Heart left ventricle (tissue), 16 donors: Measurements from ENCODE around the gene DCAKD. TPM values are rescaled to one million over a fixed set of nuclear protein-coding genes. Genes with fewer than 3 reads are reported as not detected.

ENCODE experiments used
- ATAC-seq, 4 donors: fragments of 200-7000 bp; cut with Tn5 transposase; one replicate each; pipeline ENCODE4 v1.9.1; 2020 to 2022; ENCODE audit warnings: moderate library complexity in 4 of 4, mild to moderate bottlenecking in 3 of 4, moderate number of reproducible peaks in 1 of 4
- DNase-seq, 5 donors: peaks; one replicate each; pipeline ENCODE4 v3.0.0-alpha.2; 2020
- H3K27ac ChIP-seq, 12 donors: fragments of 200-600 bp; sonication (generic) in 4 of 12; one replicate each; pipeline versions ENCODE4 v1.5.0 to v1.8.0; 2016 to 2022; ENCODE audit warnings: mild to moderate bottlenecking in 2 of 12
- H3K27me3 ChIP-seq, 9 donors: fragments of 200-600 bp; sonication (generic) in 2 of 9; one replicate each; pipeline versions ENCODE4 v1.5.1 to v1.8.0; 2016 to 2022; ENCODE audit warnings: mild to moderate bottlenecking in 3 of 9
- H3K36me3 ChIP-seq, 9 donors: fragments of 200-600 bp; sonication (generic) in 2 of 9; one replicate each; pipeline versions ENCODE4 v1.5.0 to v1.8.0; 2018 to 2022; ENCODE audit warnings: mild to moderate bottlenecking in 2 of 9
- H3K4me1 ChIP-seq, 12 donors: fragments of 200-600 bp; sonication (generic) in 4 of 12; one replicate each; pipeline versions ENCODE4 v1.5.0 to v1.8.0; 2016 to 2022; ENCODE audit warnings: mild to moderate bottlenecking in 3 of 12
- H3K4me3 ChIP-seq, 12 donors: fragments of 200-600 bp; sonication (generic) in 4 of 12; one replicate each; pipeline versions ENCODE4 v1.5.0 to v1.8.0; 2017 to 2022; ENCODE audit warnings: mild to moderate bottlenecking in 9 of 12, moderate library complexity in 4 of 12
- H3K9me3 ChIP-seq, 12 donors: fragments of 200-600 bp; sonication (generic) in 4 of 12; one replicate each; pipeline versions ENCODE4 v1.5.0 to v1.8.0; 2016 to 2022; ENCODE audit warnings: mild to moderate bottlenecking in 1 of 12
- POLR2A ChIP-seq, 2 donors: fragments of 450-650 bp; IDR thresholded peaks; one replicate each; pipeline ENCODE4 v1.6.1; 2017; ENCODE audit warnings: antibody characterized with exemption in 2 of 2, mild to moderate bottlenecking in 2 of 2, moderate library complexity in 2 of 2
- WGBS, 4 donors: extraction: QIAGEN DNeasy Blood & Tissue Kit in 2 of 4; methylation state at CpG; one replicate each; pipeline versions ENCODE4 v1.1.5 to v1.1.7; 2013 to 2018; 5-methylcytosine and 5-hydroxymethylcytosine counted together
- intact Hi-C, 10 donors: fragments of 100-400 bp; cut with DNase I; formaldehyde crosslinking; loops; one replicate each; pipeline versions ENCODE4 v1.11.1 to v1.14.2; 2022
- polyA plus RNA-seq, 2 donors: library from polyadenylated mRNA; stranded (reverse); fragments of 200-250 nt; gene quantifications; one replicate each; pipeline ENCODE4 v1.2.3, GENCODE V29; 2013
- total RNA-seq, 9 donors: library from RNA; depleted of rRNA in 2 of 9; stranded (reverse); fragments of >200 nt in 2 of 9; fragmentation: NEBNext Ultra II Directional in 3 of 9; extraction: Animal tissue kit (Norgen Biotek cat#: 25700) in 3 of 9; gene quantifications; one replicate each; pipeline versions ENCODE4 v1.1.0 to v1.2.4, GENCODE V29; 2016 to 2023
- TF ChIP-seq, protein P1 (sequence below), 12 donors: fragments of 200-600 bp; sonication (generic) in 4 of 12; IDR thresholded peaks; one replicate each; pipeline versions ENCODE4 v1.5.0 to v1.8.0; 2018 to 2022; ENCODE audit warnings: antibody characterized with exemption in 12 of 12, mild to moderate bottlenecking in 5 of 12
- donor health status: ischemic (EF 13 %, LVEDD 7.1; RV severe dilation, severe dysfunction).
- donor health status: healthy with polysubstance abuse.
- donor health status: DM: no; HTN: yes; CAD: no.
- donor health status: DM: no; HTN: no; CAD: no.
- donor health status: ischemic (EF 25% LVEDD 6.9; RV normal size, moderate dysfunction).
- donor health status: ischemic (EF 25% LVEDD 5.7; RV mildly dilated, moderate dysfunction).
- donor health status: healthy.
- donor health status: DM: yes; HTN: yes; CAD: no.
- donor health status: ischemic (EF 35%, LVEDD 5.7; RV mildly dilated, moderate dysfunction).
- donor health status: nonischemic (EF 11% LVEDD 7.7; RV severe dilation, severe dysfunction).
- donor health status: DM: yes; HTN: yes; CAD: no.
- donor health status: PGD.
- donor health status: ischemic (EF 29% LVEDD 5.4; RV normal size, mild dysfunction).
- donor health status: nonischemic (EF 23%, LVEDD 6.1; RV moderate dilation, normal function).

Gene DCAKD
- total and polyA plus RNA-seq, 11 donors, result 15.3 to 60.9 (median 32.4) TPM

DNA sequence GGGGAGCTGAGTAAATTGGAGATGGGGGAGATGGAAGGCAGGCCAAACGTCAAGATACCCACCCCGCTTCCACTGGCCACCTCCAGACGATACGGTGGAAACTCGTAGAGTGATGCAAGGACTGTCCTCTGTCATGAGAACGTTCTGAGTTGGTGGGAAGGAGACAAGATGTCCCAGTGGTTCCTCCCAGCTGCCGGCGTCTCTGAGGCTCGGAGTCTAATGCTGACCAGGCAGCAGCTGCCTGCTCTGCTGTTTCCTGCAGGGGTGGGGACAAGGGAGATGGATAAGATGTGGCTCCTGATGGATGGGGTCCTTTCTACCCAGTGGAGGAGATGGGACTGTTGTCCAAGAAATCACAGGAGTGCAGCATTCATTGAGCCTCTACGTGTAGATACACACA lies 55.1 kb downstream of the DCAKD start:
- Histone ChIP-seq H3K36me3 (no peaks in the 10 kb centered on the region), H3K27ac (no peak overlapping the region), H3K27me3 (peaks cover 0 to 6% (median 0%) of the 10 kb centered on the region in 9 donors), H3K4me1 (peaks cover 0 to 18% (median 5%) of the 10 kb centered on the region in 12 donors), H3K4me3 (no peak overlapping the region), H3K9me3 (peaks cover 0 to 12% (median 3%) of the 10 kb centered on the region in 12 donors)
- WGBS, 4 donors, result 60 to 82% (median 66%) methylated on average over 10 of the region's 10 CpGs
- ATAC-seq (no peak), DNase-seq (no peak)
- no peak for TF ChIP-seq POLR2A (IDR thresholded peaks at IDR 0.05)
- TF ChIP-seq, protein P1, sequence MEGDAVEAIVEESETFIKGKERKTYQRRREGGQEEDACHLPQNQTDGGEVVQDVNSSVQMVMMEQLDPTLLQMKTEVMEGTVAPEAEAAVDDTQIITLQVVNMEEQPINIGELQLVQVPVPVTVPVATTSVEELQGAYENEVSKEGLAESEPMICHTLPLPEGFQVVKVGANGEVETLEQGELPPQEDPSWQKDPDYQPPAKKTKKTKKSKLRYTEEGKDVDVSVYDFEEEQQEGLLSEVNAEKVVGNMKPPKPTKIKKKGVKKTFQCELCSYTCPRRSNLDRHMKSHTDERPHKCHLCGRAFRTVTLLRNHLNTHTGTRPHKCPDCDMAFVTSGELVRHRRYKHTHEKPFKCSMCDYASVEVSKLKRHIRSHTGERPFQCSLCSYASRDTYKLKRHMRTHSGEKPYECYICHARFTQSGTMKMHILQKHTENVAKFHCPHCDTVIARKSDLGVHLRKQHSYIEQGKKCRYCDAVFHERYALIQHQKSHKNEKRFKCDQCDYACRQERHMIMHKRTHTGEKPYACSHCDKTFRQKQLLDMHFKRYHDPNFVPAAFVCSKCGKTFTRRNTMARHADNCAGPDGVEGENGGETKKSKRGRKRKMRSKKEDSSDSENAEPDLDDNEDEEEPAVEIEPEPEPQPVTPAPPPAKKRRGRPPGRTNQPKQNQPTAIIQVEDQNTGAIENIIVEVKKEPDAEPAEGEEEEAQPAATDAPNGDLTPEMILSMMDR (IDR thresholded peaks at IDR 0.05), result no peak
- intact Hi-C loops, result no loop called here

DNA sequence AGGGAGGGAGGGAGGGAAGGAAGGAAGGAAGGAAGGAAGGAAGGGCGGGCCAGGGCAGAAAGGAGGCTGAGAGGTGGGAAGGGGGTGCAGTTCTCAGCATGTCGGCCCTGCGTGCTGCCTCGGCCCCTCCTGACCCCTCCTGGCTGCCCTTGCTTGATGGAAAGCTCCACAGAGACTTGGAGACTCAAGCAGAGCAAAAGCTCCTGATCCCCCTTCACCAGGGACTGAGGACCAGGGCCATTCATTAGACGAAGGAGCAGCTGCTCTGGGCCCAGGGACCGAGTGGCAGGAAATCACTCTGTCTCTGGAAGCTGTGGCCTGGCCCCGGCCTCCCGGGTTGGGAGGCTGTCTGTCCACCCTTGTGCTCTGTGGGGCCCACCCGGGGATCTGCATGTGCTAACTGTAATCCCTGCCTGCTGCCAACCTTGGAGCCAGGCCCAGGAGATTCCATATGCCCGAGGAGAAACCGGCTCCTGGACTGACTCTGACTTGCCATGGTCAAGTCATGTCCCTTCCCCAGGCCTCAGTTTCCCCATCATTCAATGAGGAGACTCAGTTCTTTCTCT lies 55.9 kb downstream of the DCAKD start:
- H3K9me3 ChIP-seq, result peaks cover 0 to 12% (median 3%) of the 10 kb centered on the region in 12 donors
- 28 to 30% (median 29%) methylated on average over 9 to 11 of the region's 11 CpGs for WGBS, 4 donors
- peaks cover 0 to 18% (median 5%) of the 10 kb centered on the region in 12 donors for H3K4me1 ChIP-seq
- peaks cover 0 to 6% (median 0%) of the 10 kb centered on the region in 9 donors for H3K27me3 ChIP-seq
- H3K36me3 ChIP-seq, result no peaks in the 10 kb centered on the region
- intact Hi-C loops, result no loop called here
- DNase-seq, result peak in 4 of 5 donors; percentile 33 to 55 (median 40)
- no peak overlapping the region for H3K4me3 ChIP-seq
- TF ChIP-seq, protein P1 (IDR thresholded peaks at IDR 0.05), result no peak
- TF ChIP-seq POLR2A (IDR thresholded peaks at IDR 0.05), result no peak
- no peak overlapping the region for H3K27ac ChIP-seq
- ATAC-seq, result peak; percentile 49 to 83 (median 67)

DNA sequence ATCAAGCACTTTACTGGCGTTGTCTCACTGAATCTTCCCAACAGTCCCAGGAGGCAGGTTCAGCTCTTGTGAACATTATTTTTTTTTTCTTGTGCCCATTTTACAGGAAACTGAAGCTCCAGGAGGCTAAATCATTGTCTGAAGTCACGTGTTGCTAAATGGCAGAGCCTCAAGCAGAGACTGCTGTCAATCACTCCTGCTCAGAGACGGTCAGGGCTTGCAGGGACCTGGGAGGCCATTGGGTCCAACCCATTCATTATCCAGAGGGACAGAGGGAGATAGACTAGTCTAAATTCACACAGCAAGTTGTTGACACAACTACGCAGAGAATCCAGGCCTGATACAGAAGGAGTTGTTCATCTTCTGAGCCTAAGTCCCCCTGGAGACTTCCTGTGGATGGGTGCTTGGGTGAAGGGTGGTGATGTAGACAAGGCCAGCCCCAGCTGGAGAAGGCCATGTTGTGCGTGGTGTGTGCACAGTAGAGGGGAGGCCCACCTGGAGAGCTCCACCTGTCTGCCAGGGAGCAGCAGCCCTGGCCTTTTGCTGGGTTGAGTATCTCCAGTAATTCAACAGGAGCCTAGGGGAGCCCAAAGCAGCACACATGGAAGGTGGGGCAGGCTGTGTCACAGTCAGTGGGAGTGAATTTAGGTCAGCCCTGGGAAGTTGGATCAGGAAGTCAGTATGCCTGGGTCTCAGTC lies 59.0 kb downstream of the DCAKD start:
- ATAC-seq (no peak), DNase-seq (no peak)
- Histone ChIP-seq H3K27me3 (peaks cover 0 to 14% (median 0%) of the 10 kb centered on the region in 9 donors), H3K4me3 (no peak overlapping the region), H3K27ac (no peak overlapping the region), H3K36me3 (no peaks in the 10 kb centered on the region), H3K4me1 (peaks cover 0 to 15% (median 2%) of the 10 kb centered on the region in 12 donors), H3K9me3 (no peaks in the 10 kb centered on the region)
- 87 to 90% (median 89%) methylated on average over 5 of the region's 5 CpGs for WGBS, 4 donors
- TF ChIP-seq, protein P1 (IDR thresholded peaks at IDR 0.05), result no peak
- no peak for TF ChIP-seq POLR2A (IDR thresholded peaks at IDR 0.05)
- intact Hi-C loops, result no loop called here

GRCh38 chr17:44990994-44991393 lies 60.4 kb downstream of the DCAKD start:
- intact Hi-C loops, result no loop called here
- Histone ChIP-seq H3K9me3 (no peaks in the 10 kb centered on the region), H3K4me1 (peaks cover 0 to 14% (median 2%) of the 10 kb centered on the region in 12 donors), H3K27me3 (peaks cover 0 to 26% (median 0%) of the 10 kb centered on the region in 9 donors), H3K27ac (no peak overlapping the region), H3K36me3 (no peaks in the 10 kb centered on the region), H3K4me3 (no peak overlapping the region)
- 77 to 90% (median 82%) methylated on average over 10 of the region's 10 CpGs for WGBS, 4 donors
- TF ChIP-seq POLR2A (IDR thresholded peaks at IDR 0.05), result no peak
- TF ChIP-seq, protein P1 (IDR thresholded peaks at IDR 0.05), result no peak
- ATAC-seq, result no peak
- DNase-seq, result no peak
